OCI-LY1 (cell line): ENCODE measurements around the gene OR10A6.

ENCODE experiments used
- H2AFZ ChIP-seq: fragments of 200-600 bp; sonication (generic), shearing (Covaris generic); 2 replicates; pipeline ENCODE4 v1.6.0; 2014; ENCODE audit warnings: antibody characterized with exemption, mild to moderate bottlenecking, low read length
- H3F3A ChIP-seq: fragments of 200-600 bp; sonication (generic), shearing (Covaris generic); 2 replicates; pipeline ENCODE4 v1.6.0; 2014; ENCODE audit warnings: mild to moderate bottlenecking, antibody characterized with exemption, low read length, moderate library complexity; ENCODE audit not compliant: insufficient read depth
- H3K27ac ChIP-seq: fragments of 200-600 bp; sonication (generic); 2 replicates; pipeline ENCODE4 v1.5.1; 2014; ENCODE audit warnings: low read length, mixed run types, mild to moderate bottlenecking, low read depth; ENCODE audit not compliant: poor library complexity, severe bottlenecking
- H3K27me3 ChIP-seq: fragments of 200-600 bp; sonication (generic); 2 replicates; pipeline ENCODE4 v1.6.0; 2014; ENCODE audit warnings: antibody characterized with exemption, mild to moderate bottlenecking, low read length, moderate library complexity; ENCODE audit not compliant: insufficient read depth
- H3K36me3 ChIP-seq: fragments of 200-600 bp; sonication (generic); 2 replicates; pipeline ENCODE4 v1.6.1; 2014; ENCODE audit warnings: mild to moderate bottlenecking, antibody characterized with exemption, low read length, moderate library complexity, mixed read lengths; ENCODE audit not compliant: insufficient read depth
- H3K4me1 ChIP-seq: fragments of 200-600 bp; sonication (generic); 2 replicates; pipeline ENCODE4 v1.5.1; 2014; ENCODE audit warnings: mild to moderate bottlenecking, low read length, moderate library complexity; ENCODE audit not compliant: insufficient read depth, severe bottlenecking
- H3K4me2 ChIP-seq: fragments of 200-600 bp; sonication (generic), shearing (Covaris generic); 2 replicates; pipeline ENCODE4 v1.6.1; 2014; ENCODE audit warnings: low read length
- H3K4me3 ChIP-seq: fragments of 200-600 bp; sonication (generic); 2 replicates; pipeline ENCODE4 v1.5.1; 2014; ENCODE audit warnings: low read length, low read depth, mild to moderate bottlenecking, mixed read lengths; ENCODE audit not compliant: poor library complexity, severe bottlenecking
- H3K79me2 ChIP-seq: fragments of 200-600 bp; shearing (Covaris generic); 2 replicates; pipeline ENCODE4 v1.6.1; 2016; ENCODE audit warnings: mixed run types, low read length, mixed read lengths; ENCODE audit not compliant: insufficient read depth
- H3K9ac ChIP-seq: fragments of 200-600 bp; sonication (generic), shearing (Covaris generic); 2 replicates; pipeline ENCODE4 v1.6.1; 2014; ENCODE audit warnings: mild to moderate bottlenecking, low read length, mixed read lengths
- H3K9me2 ChIP-seq: fragments of 200-600 bp; sonication (generic), shearing (Covaris generic); 2 replicates; pipeline ENCODE4 v1.6.1; 2014; ENCODE audit warnings: low read depth, mild to moderate bottlenecking, low read length, mixed read lengths
- H3K9me3 ChIP-seq: fragments of 200-600 bp; shearing (Covaris generic); 2 replicates; pipeline ENCODE4 v1.6.1; 2014; ENCODE audit warnings: low read length, mixed read lengths
- H4K20me1 ChIP-seq: fragments of 200-600 bp; sonication (generic), shearing (Covaris generic); 2 replicates; pipeline ENCODE4 v1.6.0; 2016; ENCODE audit warnings: mild to moderate bottlenecking, low read length; ENCODE audit not compliant: insufficient read depth
- CTCF ChIP-seq: fragments of 200-600 bp; sonication (generic), shearing (Covaris generic); IDR thresholded peaks from 2 replicates; pipeline ENCODE4 v1.5.1; 2017; ENCODE audit warnings: mild to moderate bottlenecking, antibody characterized with exemption, low read length, moderate library complexity, mixed read lengths
- EZH2 ChIP-seq: fragments of 200-600 bp; sonication (generic), shearing (Covaris generic); IDR thresholded peaks from 2 replicates; pipeline ENCODE4 v1.8.0; 2017; ENCODE audit warnings: borderline replicate concordance, mixed run types, mild to moderate bottlenecking, antibody characterized with exemption, low read length, moderate library complexity, mixed read lengths

Gene OR10A6

GRCh38 chr11:7965386-7965785 is 34.3 kb upstream of the OR10A6 start, which contains the start of gene NLRP10:
NLRP10 (minus strand) TSS chr11:7965447; CDS start chr11:7963495, 1,952 bp downstream.
- Histone ChIP-seq H3K27ac (no peak within 1 kb of the TSS), H3K9me2 (no peaks in the 10 kb centered on the region), H3K9me3 (no peaks in the 10 kb centered on the region), H3K79me2 (no peaks in the 10 kb centered on the region), H3K4me2 (no peak within 1 kb of the TSS), H3K4me3 (no peak within 1 kb of the TSS), H3K4me1 (peaks cover 7% of the 10 kb centered on the region), H3K27me3 (no peaks in the 10 kb centered on the region), H4K20me1 (no peaks in the 10 kb centered on the region), H3F3A (no peaks in the 10 kb centered on the region), H3K36me3 (no peaks in the 10 kb centered on the region), H3K9ac (no peak within 1 kb of the TSS), H2AFZ (no peak within 1 kb of the TSS)
- TF ChIP-seq CTCF (no peak), EZH2 (no peak)

GRCh38 chr11:7964873-7965272 is 33.8 kb upstream of the OR10A6 start:
- no peaks in the 10 kb centered on the region for H3K79me2 ChIP-seq
- no peak overlapping the region for H2AFZ ChIP-seq
- no peaks in the 10 kb centered on the region for H3K36me3 ChIP-seq
- no peak overlapping the region for H3K4me2 ChIP-seq
- TF ChIP-seq CTCF (no peak), EZH2 (no peak)
- H3F3A ChIP-seq, result no peaks in the 10 kb centered on the region
- peaks cover 7% of the 10 kb centered on the region for H3K4me1 ChIP-seq
- no peaks in the 10 kb centered on the region for H3K9me3 ChIP-seq
- H3K9me2 ChIP-seq, result no peaks in the 10 kb centered on the region
- no peaks in the 10 kb centered on the region for H3K27me3 ChIP-seq
- no peak overlapping the region for H3K27ac ChIP-seq
- no peaks in the 10 kb centered on the region for H4K20me1 ChIP-seq
- H3K9ac ChIP-seq, result no peak overlapping the region
- H3K4me3 ChIP-seq, result no peak overlapping the region

GRCh38 chr11:7964261-7964660 is 33.2 kb upstream of the OR10A6 start:
- no peak overlapping the region for H3K27ac ChIP-seq

More at GRCh38 chr11:7964261-7964660, 33.2 kb upstream of the OR10A6 start:
- H3K4me2 ChIP-seq, result no peak overlapping the region
- no peaks in the 10 kb centered on the region for H4K20me1 ChIP-seq
- H3K9me2 ChIP-seq, result no peaks in the 10 kb centered on the region
- no peak for TF ChIP-seq CTCF
- no peak for TF ChIP-seq EZH2
- no peaks in the 10 kb centered on the region for H3K79me2 ChIP-seq
- H3K27me3 ChIP-seq, result no peaks in the 10 kb centered on the region
- peaks cover 7% of the 10 kb centered on the region for H3K4me1 ChIP-seq
- no peak overlapping the region for H2AFZ ChIP-seq
- no peaks in the 10 kb centered on the region for H3K36me3 ChIP-seq
- no peaks in the 10 kb centered on the region for H3K9me3 ChIP-seq
- no peak overlapping the region for H3K9ac ChIP-seq
- no peak overlapping the region for H3K4me3 ChIP-seq
- H3F3A ChIP-seq, result no peaks in the 10 kb centered on the region
